Measurements from ENCODE around the gene NPFF.

- TF ChIP-seq CTCF (IDR thresholded peaks at IDR 0.05) (no peak), POLR2AphosphoS5 (IDR thresholded peaks at IDR 0.05) (no peak), POLR2A (IDR thresholded peaks at IDR 0.05) (no peak)
Measured at GRCh38 chr12:53533471-53533870, 26.2 kb upstream of the NPFF start.
